ENCODE data around the gene ANXA9. TPM values are rescaled to one million over a fixed set of nuclear protein-coding genes. Genes with fewer than 3 reads are reported as not detected.

Gene ANXA9
- total and polyA plus RNA-seq, 2 donors (not counting 1 experiment from before 2014, with no cell fraction given): 0.07 to 0.62 TPM

- ChIA-PET CTCF (interaction anchor here (0.6 to 4.0 kb wide), 19 partner anchors 10 to 443 kb away, joined by 3 to 63 read pairs (median 4); partner anchors contain the start of genes ANXA9, CERS2, ENSA and GABPB2), POLR2A (interaction anchor here (0.5 to 1.4 kb wide), 8 partner anchors 9 to 345 kb away, joined by 3 to 5 read pairs (median 3); partner anchors contain the start of genes C1orf56, CDC42SE1 and CERS2)
- TF ChIP-seq EZH2 (IDR thresholded peaks at IDR 0.05; ENCODE audit: borderline replicate concordance, insufficient read depth, low read depth, low read length, poor library complexity, severe bottlenecking): no peak
- peak; percentile 6 for TF ChIP-seq CTCF (IDR thresholded peaks at IDR 0.05)
- ATAC-seq (ENCODE audit: low read depth) (peak; percentile 44), DNase-seq (peak; percentile 68)
- Mint-ChIP-seq H3K4me3 (peak within 1 kb of the TSS; percentile 90), H3K4me1 (peaks cover 74% of the 10 kb centered on the region), H3K9me3 (ENCODE audit: insufficient read depth) (no peaks in the 10 kb centered on the region), H3K27me3 (no peaks in the 10 kb centered on the region), H3K27ac (peak within 1 kb of the TSS; percentile 94)
- Histone ChIP-seq H3K27ac (ENCODE audit: low read length in 2 of 2) (peak within 1 kb of the TSS; percentile 82 to 95), H4K20me1 (ENCODE audit: control insufficient read depth, insufficient read depth, low read length, poor library complexity, severe bottlenecking) (no peaks in the 10 kb centered on the region), H3K27me3 (replicated peaks in 1 of 4; ENCODE audit: control extremely low read depth in 1 of 4, control insufficient read depth in 3 of 4, insufficient read depth in 4 of 4, low read length in 3 of 4) (no peaks in the 10 kb centered on the region), H3K4me1 (ENCODE audit: control insufficient read depth in 2 of 2, insufficient read depth in 2 of 2, low read length in 2 of 2) (peaks cover 45 to 63% of the 10 kb centered on the region in 2 donors), H3K36me3 (replicated peaks in 1 of 2; ENCODE audit: control extremely low read depth in 1 of 2, control insufficient read depth in 1 of 2, extremely low read depth in 1 of 2, insufficient read depth in 2 of 2, low read length in 1 of 2) (peaks cover 0 to under 1% of the 10 kb centered on the region in 2 experiments), H3K9me3 (ENCODE audit: control extremely low read depth in 1 of 3, control insufficient read depth in 2 of 3, insufficient read depth in 1 of 3, low read length in 2 of 3) (no peaks in the 10 kb centered on the region), H3K9ac (ENCODE audit: low read length) (peak within 1 kb of the TSS; percentile 98), H3K4me2 (replicated peaks; ENCODE audit: low read depth, low read length, poor library complexity, severe bottlenecking) (peak within 1 kb of the TSS; percentile 97), H2AFZ (ENCODE audit: insufficient read depth, low read depth, low read length, poor library complexity, severe bottlenecking) (peak within 1 kb of the TSS; percentile 99), H3K79me2 (ENCODE audit: control insufficient read depth, insufficient read depth, low read length) (peaks cover 49% of the 10 kb centered on the region), H3K4me3 (ENCODE audit: control extremely low read depth in 1 of 5, extremely low read depth in 1 of 5, insufficient read depth in 1 of 5, low read depth in 2 of 5, low read length in 4 of 5) (peak within 1 kb of the TSS; percentile 74 to 98 (median 91))
- intact Hi-C loops (cut with micrococcal nuclease): loop anchor here (1.0 to 5.0 kb wide), 2 partner anchors 27 to 444 kb away; no protein-coding TSS in a partner anchor
- WGBS (ENCODE audit: insufficient coverage): 0% methylated on average over 10 of the region's 18 CpGs
These were observed 24.4 kb downstream of the ANXA9 start, which contains the start of gene MINDY1 for GRCh38 chr1:151006327-151007052. MINDY1 (minus strand) TSS chr1:151006902; CDS start chr1:151002617, 4,285 bp downstream.

All from B cell (primary cell).